H9 (cell line): ENCODE measurements around the gene GRID1. TPM values are rescaled to one million over a fixed set of nuclear protein-coding genes. Genes with fewer than 3 reads are reported as not detected.

ENCODE experiments used
- DNase-seq: peaks from one replicate; pipeline ENCODE4 v3.0.0-alpha.2; 2017
- H2AFZ ChIP-seq: one replicate; pipeline ENCODE4 v1.6.1; 2013; ENCODE audit warnings: mild to moderate bottlenecking, low read length, control low read depth, moderate library complexity
- H2AK5ac ChIP-seq: 2 replicates; pipeline ENCODE4 v1.6.1; 2013; ENCODE audit warnings: low read length, control low read depth, mixed read lengths; ENCODE audit not compliant: insufficient read length
- H2BK120ac ChIP-seq: one replicate; pipeline ENCODE4 v1.6.1; 2013; ENCODE audit warnings: low read depth, mild to moderate bottlenecking, low read length, control low read depth, inconsistent platforms; ENCODE audit not compliant: poor library complexity, severe bottlenecking
- H2BK12ac ChIP-seq: 2 replicates; pipeline ENCODE4 v1.6.1; 2013; ENCODE audit warnings: low read length, control low read depth, mixed read lengths, low read depth; ENCODE audit not compliant: insufficient read length
- H2BK15ac ChIP-seq: 2 replicates; pipeline ENCODE4 v1.6.1; 2013; ENCODE audit warnings: low read depth, low read length, control low read depth
- H2BK20ac ChIP-seq: one replicate; pipeline ENCODE4 v1.6.1; 2013; ENCODE audit warnings: low read depth, mild to moderate bottlenecking, low read length, control low read depth, inconsistent platforms; ENCODE audit not compliant: poor library complexity, severe bottlenecking
- H2BK5ac ChIP-seq: 2 replicates; pipeline ENCODE4 v1.6.1; 2013; ENCODE audit warnings: low read length, control low read depth, mixed read lengths; ENCODE audit not compliant: insufficient read length
- H3K14ac ChIP-seq: 2 replicates; pipeline ENCODE4 v1.6.1; 2013; ENCODE audit warnings: low read length, control low read depth; ENCODE audit not compliant: insufficient read depth
- H3K18ac ChIP-seq: 2 replicates; pipeline ENCODE4 v1.6.1; 2013; ENCODE audit warnings: low read depth, mild to moderate bottlenecking, mixed read lengths, low read length, control low read depth; ENCODE audit not compliant: insufficient read length
- H3K23ac ChIP-seq: 2 replicates; pipeline ENCODE4 v1.6.1; 2013; ENCODE audit warnings: low read length, control low read depth, mixed read lengths, low read depth; ENCODE audit not compliant: insufficient read length
- H3K23me2 ChIP-seq: 2 replicates; pipeline ENCODE4 v1.6.1; 2013; ENCODE audit warnings: low read depth, mild to moderate bottlenecking, mixed read lengths, low read length, control low read depth; ENCODE audit not compliant: insufficient read length, poor library complexity, severe bottlenecking
- H3K27ac ChIP-seq: 2 replicates; pipeline ENCODE4 v1.5.1; 2013; ENCODE audit warnings: low read length, control low read depth, mixed read lengths, low read depth; ENCODE audit not compliant: insufficient read length
- H3K27me3 ChIP-seq: 2 replicates; pipeline ENCODE4 v1.6.1; 2013; ENCODE audit warnings: low read length, control low read depth, inconsistent platforms; ENCODE audit not compliant: insufficient read depth
- H3K4ac ChIP-seq: 2 replicates; pipeline ENCODE4 v1.6.1; 2013; ENCODE audit warnings: low read depth, mild to moderate bottlenecking, control low read depth, inconsistent platforms, low read length, moderate library complexity
- H3K4me1 ChIP-seq: 2 replicates; pipeline ENCODE4 v1.6.1; 2013; ENCODE audit warnings: low read length, control low read depth, inconsistent platforms; ENCODE audit not compliant: insufficient read depth
- H3K4me2 ChIP-seq: 2 replicates; pipeline ENCODE4 v1.6.1; 2013; ENCODE audit warnings: low read length, control low read depth, mixed read lengths; ENCODE audit not compliant: insufficient read length, insufficient read depth
- H3K56ac ChIP-seq: 2 replicates; pipeline ENCODE4 v1.6.1; 2013; ENCODE audit warnings: low read depth, mild to moderate bottlenecking, mixed read lengths, low read length, control low read depth; ENCODE audit not compliant: insufficient read length
- H3K79me1 ChIP-seq: 2 replicates; pipeline ENCODE4 v1.6.1; 2013; ENCODE audit warnings: low read depth, mild to moderate bottlenecking, moderate library complexity, low read length, control low read depth, inconsistent platforms; ENCODE audit not compliant: insufficient read depth, poor library complexity, severe bottlenecking
- H3K79me2 ChIP-seq: 2 replicates; pipeline ENCODE4 v1.6.1; 2013; ENCODE audit warnings: low read length, control low read depth, inconsistent platforms; ENCODE audit not compliant: insufficient read depth
- H3K9ac ChIP-seq: 2 replicates; pipeline ENCODE4 v1.6.1; 2013; ENCODE audit warnings: low read length, control low read depth, mixed read lengths; ENCODE audit not compliant: insufficient read length; ENCODE audit errors: extremely low read depth
- H3K9me3 ChIP-seq: one replicate; pipeline ENCODE4 v1.6.1; 2013; ENCODE audit warnings: low read depth, low read length, inconsistent platforms; ENCODE audit not compliant: control insufficient read depth
- H3T11ph ChIP-seq: one replicate; pipeline ENCODE4 v1.6.1; 2013; ENCODE audit warnings: mild to moderate bottlenecking, low read length, control low read depth, inconsistent platforms
- H4K20me1 ChIP-seq: one replicate; pipeline ENCODE4 v1.6.1; 2013; ENCODE audit not compliant: control insufficient read depth, insufficient read length, insufficient read depth
- H4K5ac ChIP-seq: 2 replicates; pipeline ENCODE4 v1.6.1; 2013; ENCODE audit warnings: low read depth, mild to moderate bottlenecking, mixed read lengths, low read length, control low read depth; ENCODE audit not compliant: insufficient read length
- H4K8ac ChIP-seq: replicated peaks from 2 replicates; pipeline ENCODE4 v1.6.1; 2013; ENCODE audit warnings: low read length, control low read depth, mixed read lengths, low read depth; ENCODE audit not compliant: insufficient read length
- H4K91ac ChIP-seq: 2 replicates; pipeline ENCODE4 v1.6.1; 2013; ENCODE audit warnings: low read depth, mild to moderate bottlenecking, moderate library complexity, mixed read lengths, low read length, control low read depth; ENCODE audit not compliant: insufficient read length
- H3K27ac Mint-ChIP-seq, 3 experiments: 2 replicates in 2 of 3; 3 replicates in 1 of 3; pipeline ENCODE4 v1.8.0; 2020 to 2021; ENCODE audit warnings: mixed read lengths in 3 of 3, mild to moderate bottlenecking in 1 of 3, moderate library complexity in 1 of 3
- H3K27me3 Mint-ChIP-seq: 2 replicates; pipeline ENCODE4 v1.8.0; 2021; ENCODE audit warnings: low read depth, mild to moderate bottlenecking, moderate library complexity, mixed read lengths
- H3K36me3 Mint-ChIP-seq, 3 experiments: 2 replicates in 2 of 3; 3 replicates in 1 of 3; pipeline ENCODE4 v1.8.0; 2020 to 2021; ENCODE audit warnings: low read depth in 3 of 3, mixed read lengths in 3 of 3; ENCODE audit not compliant: insufficient read depth in 1 of 3
- H3K4me1 Mint-ChIP-seq, 2 experiments: 2 replicates each; pipeline ENCODE4 v1.8.0; 2020; ENCODE audit warnings: mixed read lengths in 2 of 2
- H3K4me3 Mint-ChIP-seq, 2 experiments: 2 replicates in 1 of 2; 3 replicates in 1 of 2; pipeline ENCODE4 v1.8.0; 2020 to 2021; ENCODE audit warnings: mild to moderate bottlenecking in 2 of 2, mixed read lengths in 2 of 2, moderate library complexity in 1 of 2
- H3K9me3 Mint-ChIP-seq, 2 experiments: 2 replicates in 1 of 2; 3 replicates in 1 of 2; pipeline ENCODE4 v1.8.0; 2020; ENCODE audit warnings: mild to moderate bottlenecking in 2 of 2, mixed read lengths in 2 of 2, moderate library complexity in 1 of 2
- CTCF ChIP-seq: fragments of 200-600 bp; sonication (generic); conservative IDR thresholded peaks from 3 replicates; pipeline ENCODE4 v1.8.0; 2021; ENCODE audit warnings: antibody characterized with exemption, mild to moderate bottlenecking
- WGBS: extraction: QIAGEN DNeasy Blood & Tissue Kit; methylation state at CpG from one replicate; pipeline ENCODE4 v1.1.7; 2013; ENCODE audit warnings: missing lambda C conversion rate, low lambda C conversion rate, mixed read lengths; ENCODE audit not compliant: insufficient read length; ENCODE audit errors: extremely low coverage; 5-methylcytosine and 5-hydroxymethylcytosine counted together
- total RNA-seq: library from RNA; stranded (reverse); gene quantifications from 2 replicates; pipeline ENCODE4 v1.2.1, GENCODE V29; 2021

Gene GRID1
- total RNA-seq, 1 experiment from 2014 or later = 0.35 TPM

DNA sequence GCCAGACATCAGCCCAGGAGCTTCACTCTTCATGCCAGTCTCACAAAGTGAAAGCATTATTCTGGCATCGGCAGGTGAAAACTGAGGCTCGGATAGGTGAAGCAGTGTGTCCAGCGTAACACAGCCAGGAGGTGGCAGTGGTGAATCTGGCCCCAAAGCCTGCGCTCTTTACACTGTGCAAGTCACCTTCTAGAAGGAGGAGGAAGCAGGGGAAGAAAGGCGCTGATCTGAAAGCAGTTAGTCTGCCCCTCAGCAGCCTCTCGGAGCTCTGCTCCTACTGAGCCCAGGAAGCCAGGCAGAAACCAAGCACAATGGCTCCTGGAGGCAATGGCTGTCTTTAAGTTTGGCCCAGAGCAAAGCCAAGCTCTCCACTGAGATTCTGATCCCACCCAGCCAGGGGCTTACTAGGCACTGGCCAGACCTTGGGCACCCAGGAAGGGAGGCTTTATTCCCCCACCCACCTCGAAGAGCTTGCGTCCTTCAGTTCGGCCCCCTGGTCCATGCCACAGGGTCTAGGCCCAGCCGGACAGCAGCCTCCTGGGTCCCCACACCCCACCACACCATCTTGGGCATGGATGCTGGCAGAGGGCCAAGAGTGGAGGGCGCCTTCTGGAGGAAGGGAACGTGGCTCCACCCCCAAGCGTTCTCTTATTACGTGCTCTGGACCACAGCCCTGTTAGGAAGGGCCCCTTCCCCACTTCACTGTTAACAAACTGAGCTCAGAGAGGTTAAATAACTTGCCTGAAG is 104.5 kb downstream of the GRID1 start:
- H3T11ph ChIP-seq = no peak overlapping the region
- no peak overlapping the region for H3K23ac ChIP-seq
- H3K18ac ChIP-seq = no peak overlapping the region
- H3K27me3 Mint-ChIP-seq = peaks cover 27% of the 10 kb centered on the region
- no peak overlapping the region for H4K5ac ChIP-seq
- no peaks in the 10 kb centered on the region for H3K36me3 Mint-ChIP-seq
- no peak overlapping the region for H3K4me2 ChIP-seq
- no peaks in the 10 kb centered on the region; the same call in 1 of the 2 replicates for H3K4me1 ChIP-seq
- H3K79me1 ChIP-seq = no peaks in the 10 kb centered on the region
- WGBS = no CpG with 5 or more reads among the region's 14 CpGs
- TF ChIP-seq CTCF = peak; percentile 66
- H2BK5ac ChIP-seq = no peak overlapping the region
- H2BK120ac ChIP-seq = no peak overlapping the region
- no peak overlapping the region for H3K27ac ChIP-seq
- no peaks in the 10 kb centered on the region for H3K27me3 ChIP-seq
- H3K9ac ChIP-seq = no peak overlapping the region
- H2BK15ac ChIP-seq = no peak overlapping the region
- no peak overlapping the region for H2BK20ac ChIP-seq
- H3K56ac ChIP-seq = no peak overlapping the region
- no peak overlapping the region for H2AK5ac ChIP-seq
- no peaks in the 10 kb centered on the region for H3K9me3 ChIP-seq
- H2BK12ac ChIP-seq = no peak overlapping the region
- no peaks in the 10 kb centered on the region for H4K20me1 ChIP-seq
- peak overlapping the region in 1 of 3 experiments; percentile 84; a peak in 2 of 7 replicates for H3K27ac Mint-ChIP-seq
- H3K23me2 ChIP-seq = no peaks in the 10 kb centered on the region
- H3K9me3 Mint-ChIP-seq = peaks cover 2 to 3% of the 10 kb centered on the region in 2 experiments; a peak in 2 of 5 replicates
- H3K4me1 Mint-ChIP-seq = peaks cover 32 to 37% of the 10 kb centered on the region in 2 experiments
- no peak overlapping the region; a peak in 2 of 5 replicates for H3K4me3 Mint-ChIP-seq
- no peaks in the 10 kb centered on the region for H3K79me2 ChIP-seq
- H2AFZ ChIP-seq = no peak overlapping the region
- H4K8ac ChIP-seq = no peak overlapping the region
- H4K91ac ChIP-seq = no peak overlapping the region
- no peak overlapping the region for H3K4ac ChIP-seq
- DNase-seq = peak; percentile 76
- no peak overlapping the region; the same call in 1 of the 2 replicates for H3K14ac ChIP-seq
